H1 (cell line): Measurements from ENCODE around the gene LRRC9.
"Not testable (repeated sequence)": the region's sequence is repeated elsewhere in the genome, so short reads cannot be mapped to it uniquely, and the experiment has no call there.

Source experiments
- ATF2 ChIP-seq: IDR thresholded peaks from 2 replicates; pipeline ENCODE4 v1.6.1; 2012; ENCODE audit warnings: low read length, inconsistent platforms
- BRCA1 ChIP-seq: IDR thresholded peaks from 2 replicates; pipeline ENCODE4 v1.6.1; 2012; ENCODE audit warnings: low read depth, low read length, improper control_type of control experiment
- CBX5 ChIP-seq: fragments of 300-800, 300-1000 bp; sonication (generic); IDR thresholded peaks from 2 replicates; pipeline ENCODE4 v1.7.1; 2016; ENCODE audit warnings: antibody characterized with exemption, low read length, low read depth
- CREB1 ChIP-seq: IDR thresholded peaks from 2 replicates; pipeline ENCODE4 v1.6.1; 2012; ENCODE audit warnings: inconsistent platforms
- CTCF ChIP-seq, 3 experiments: IDR thresholded peaks; 1 replicate in 2 of 3; 2 replicates in 1 of 3; pipeline versions ENCODE4 v1.5.1 to v1.6.1; 2011; ENCODE audit warnings: low read length in 3 of 3, mild to moderate bottlenecking in 3 of 3, inconsistent platforms in 2 of 3, low read depth in 1 of 3, moderate library complexity in 1 of 3; ENCODE audit not compliant: insufficient read depth in 1 of 3; ENCODE audit errors: control extremely low read depth in 1 of 3
- EZH2 ChIP-seq: fragments of 200-600 bp; sonication (generic); IDR thresholded peaks from 2 replicates; pipeline ENCODE4 v1.7.1; 2012; ENCODE audit warnings: low read depth, mild to moderate bottlenecking, moderate library complexity, low read length, inconsistent platforms; ENCODE audit not compliant: severe bottlenecking
- MAFK ChIP-seq: IDR thresholded peaks from 2 replicates; pipeline ENCODE4 v1.6.1; 2012; ENCODE audit warnings: low read depth, mild to moderate bottlenecking, improper control_type of control experiment, low read length
- POLR2A ChIP-seq, 2 experiments: IDR thresholded peaks; 1 replicate in 1 of 2; 2 replicates in 1 of 2; pipeline ENCODE4 v1.6.1; 2011; ENCODE audit warnings: low read depth in 2 of 2, low read length in 2 of 2, mild to moderate bottlenecking in 2 of 2; ENCODE audit errors: control extremely low read depth in 1 of 2
- TCF12 ChIP-seq: IDR thresholded peaks from 2 replicates; pipeline ENCODE4 v1.6.1; 2011; ENCODE audit warnings: low read depth, mild to moderate bottlenecking, low read length
- USF2 ChIP-seq: IDR thresholded peaks from 2 replicates; pipeline ENCODE4 v1.6.1; 2011; ENCODE audit warnings: low read length, improper control_type of control experiment
- ZNF274 ChIP-seq: IDR thresholded peaks from 2 replicates; pipeline ENCODE4 v1.7.0; 2012; ENCODE audit warnings: low read length, borderline replicate concordance; ENCODE audit errors: extremely low read depth

GRCh38 chr14:59942296-59942862 is 22.4 kb downstream of the LRRC9 start:
- TF ChIP-seq ZNF274; POLR2A (IDR thresholded peaks at IDR 0.05; ENCODE audit: control extremely low read depth in 1 of 2, low read depth in 2 of 2, low read length in 2 of 2); CTCF (IDR thresholded peaks at IDR 0.05; ENCODE audit: control extremely low read depth in 1 of 3, insufficient read depth in 1 of 3, low read depth in 1 of 3, low read length in 3 of 3); TCF12; EZH2; MAFK; ATF2; CBX5; USF2; CREB1; BRCA1: not testable (repeated sequence)
